Measurements from ENCODE around the gene TMSB15B. TPM values are rescaled to one million over a fixed set of nuclear protein-coding genes. Genes with fewer than 3 reads are reported as not detected.
"Not testable (repeated sequence)": the region's sequence is repeated elsewhere in the genome, so short reads cannot be mapped to it uniquely, and the experiment has no call there.

The TMSB15B gene
- total RNA-seq, 1 donor from 2014 or later: 68.6 TPM

GRCh38 chrX:104008831-104009230, 46.4 kb downstream of the TMSB15B start:
- Mint-ChIP-seq H3K9me3 (ENCODE audit: unreplicated experiment) (peaks cover 2% of the 10 kb centered on the region), H3K4me1 (ENCODE audit: low read depth, unreplicated experiment) (no peaks in the 10 kb centered on the region), H3K27me3 (ENCODE audit: unreplicated experiment) (no peaks in the 10 kb centered on the region), H3K36me3 (ENCODE audit: unreplicated experiment) (no peaks in the 10 kb centered on the region), H3K27ac (ENCODE audit: unreplicated experiment) (no peak overlapping the region), H3K4me3 (ENCODE audit: unreplicated experiment) (no peak overlapping the region)
- DNase-seq: no peak
- no peak for TF ChIP-seq CTCF (IDR thresholded peaks at IDR 0.05; ENCODE audit: partially characterized antibody, unreplicated experiment)

GRCh38 chrX:104013158-104013557, 50.7 kb downstream of the TMSB15B start:
- TF ChIP-seq CTCF (IDR thresholded peaks at IDR 0.05; ENCODE audit: partially characterized antibody, unreplicated experiment): no peak
- DNase-seq: no peak
- Mint-ChIP-seq H3K27ac (ENCODE audit: unreplicated experiment) (no peak overlapping the region), H3K4me3 (ENCODE audit: unreplicated experiment) (no peak overlapping the region), H3K27me3 (ENCODE audit: unreplicated experiment) (no peaks in the 10 kb centered on the region), H3K9me3 (ENCODE audit: unreplicated experiment) (peaks cover 2% of the 10 kb centered on the region), H3K36me3 (ENCODE audit: unreplicated experiment) (no peaks in the 10 kb centered on the region), H3K4me1 (ENCODE audit: low read depth, unreplicated experiment) (no peaks in the 10 kb centered on the region)

DNA sequence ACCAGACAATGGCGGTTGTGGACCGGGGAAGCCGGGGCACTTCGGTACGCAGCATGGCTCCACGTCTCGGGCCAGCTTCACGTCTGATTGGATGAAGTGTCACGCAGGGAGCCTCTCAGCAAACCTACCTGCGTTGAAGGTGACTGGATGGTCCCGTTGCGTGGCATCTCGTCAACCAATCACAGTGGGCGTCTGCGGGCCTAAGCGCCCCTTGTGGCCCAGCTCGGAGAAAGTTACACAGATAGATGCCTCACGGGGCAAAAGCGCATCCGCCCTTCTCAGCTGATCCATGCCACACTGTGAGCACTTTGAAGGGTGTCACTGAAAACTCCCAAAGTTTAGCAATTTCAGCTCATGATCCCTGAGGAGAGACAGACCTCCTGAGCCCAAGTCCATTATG, 51.2 kb downstream of the TMSB15B start, which contains the start of gene H2BW1:
Gene H2BW1 (minus strand): TSS at position 103 of the 400 bp plus-strand sequence. CDS start 132 bp downstream, outside the sequence.
- Mint-ChIP-seq H3K4me3 (ENCODE audit: unreplicated experiment) (no peak within 1 kb of the TSS), H3K4me1 (ENCODE audit: low read depth, unreplicated experiment) (no peaks in the 10 kb centered on the region), H3K36me3 (ENCODE audit: unreplicated experiment) (no peaks in the 10 kb centered on the region), H3K9me3 (ENCODE audit: unreplicated experiment) (peaks cover 2% of the 10 kb centered on the region), H3K27ac (ENCODE audit: unreplicated experiment) (no peak within 1 kb of the TSS), H3K27me3 (ENCODE audit: unreplicated experiment) (no peaks in the 10 kb centered on the region)
- no peak for TF ChIP-seq CTCF (IDR thresholded peaks at IDR 0.05; ENCODE audit: partially characterized antibody, unreplicated experiment)
- DNase-seq: no peak

- DNase-seq; H3K27ac Mint-ChIP-seq (ENCODE audit: unreplicated experiment); H3K27me3 Mint-ChIP-seq (ENCODE audit: unreplicated experiment); H3K9me3 Mint-ChIP-seq (ENCODE audit: unreplicated experiment); H3K36me3 Mint-ChIP-seq (ENCODE audit: unreplicated experiment); H3K4me3 Mint-ChIP-seq (ENCODE audit: unreplicated experiment); H3K4me1 Mint-ChIP-seq (ENCODE audit: low read depth, unreplicated experiment): not testable (repeated sequence)
Observed at GRCh38 chrX:104015576-104015975, 53.1 kb downstream of the TMSB15B start.

Other genes starting within 250 kb of the TMSB15B start
- 0.20 TPM for gene PLP1, start 185.8 kb upstream of the TMSB15B start, total RNA-seq (ENCODE audit: unreplicated experiment)
- gene RAB9B, start 130.4 kb upstream of the TMSB15B start, total RNA-seq (ENCODE audit: unreplicated experiment): 4.5 TPM
- gene H2BW1, start 51.1 kb downstream of the TMSB15B start, total RNA-seq (ENCODE audit: unreplicated experiment): not detected
- gene H2BW2, start 77.3 kb downstream of the TMSB15B start, total RNA-seq (ENCODE audit: unreplicated experiment): not detected
- 30.1 TPM for gene TMSB15C, start 113.6 kb downstream of the TMSB15B start, total RNA-seq (ENCODE audit: unreplicated experiment)
- 12.1 TPM for gene ZCCHC18, start 149.9 kb downstream of the TMSB15B start, total RNA-seq (ENCODE audit: unreplicated experiment)
- 5.7 TPM for gene SLC25A53, start 194.4 kb downstream of the TMSB15B start, total RNA-seq (ENCODE audit: unreplicated experiment)
- gene FAM199X, start 203.8 kb downstream of the TMSB15B start, total RNA-seq (ENCODE audit: unreplicated experiment): 14.9 TPM

All from glutamatergic neuron (in vitro differentiated cells).